HepG2 (cell line): ENCODE data around the gene API5. TPM values are rescaled to one million over a fixed set of nuclear protein-coding genes. Genes with fewer than 3 reads are reported as not detected.

Source experiments
- ARNTL ChIP-seq: sonication (generic); formaldehyde crosslinking; IDR thresholded peaks from 2 replicates; pipeline ENCODE4 v1.4.0; 2020; ENCODE audit warnings: mild to moderate bottlenecking, missing genetic modification reagents
- CBX2 ChIP-seq, 2 experiments: fragments of 200-600 bp in 1 of 2; sonication (generic); formaldehyde crosslinking in 1 of 2; IDR thresholded peaks; 2 replicates each; pipeline versions ENCODE4 v1.7.0 to v1.8.1; 2018 to 2022; ENCODE audit warnings: low read depth in 2 of 2, low read length in 1 of 2, mild to moderate bottlenecking in 1 of 2, missing genetic modification reagents in 1 of 2
- CCDC6 ChIP-seq: sonication (generic); formaldehyde crosslinking; IDR thresholded peaks from 2 replicates; pipeline ENCODE4 v1.8.1; 2022; ENCODE audit warnings: mild to moderate bottlenecking, missing genetic modification reagents, moderate library complexity
- HMGXB4 ChIP-seq, 2 experiments: sonication (generic) in 1 of 2; formaldehyde crosslinking in 1 of 2; IDR thresholded peaks; 2 replicates each; pipeline versions ENCODE4 v1.4.0 to v1.6.1; 2018 to 2020; ENCODE audit warnings: missing genetic modification reagents in 2 of 2, borderline replicate concordance in 1 of 2, low read depth in 1 of 2, mild to moderate bottlenecking in 1 of 2, missing biosample characterization in 1 of 2
- NAIF1 ChIP-seq: sonication (generic); formaldehyde crosslinking; IDR thresholded peaks from 2 replicates; pipeline ENCODE4 v1.5.0; 2020; ENCODE audit warnings: mild to moderate bottlenecking, missing genetic modification reagents, borderline replicate concordance
- NBN ChIP-seq: fragments of 450-650 bp; conservative IDR thresholded peaks from 2 replicates; pipeline ENCODE4 v1.6.1; 2017
- NFRKB ChIP-seq: fragments of 450-650 bp; IDR thresholded peaks from 2 replicates; pipeline ENCODE4 v1.6.1; 2017
- NFYB ChIP-seq: sonication (generic); formaldehyde crosslinking; IDR thresholded peaks from 2 replicates; pipeline ENCODE4 v1.4.0; 2020; ENCODE audit warnings: missing genetic modification reagents
- SPEN ChIP-seq: sonication (generic); formaldehyde crosslinking; IDR thresholded peaks from 2 replicates; pipeline ENCODE4 v1.5.1; 2020; ENCODE audit warnings: low read depth, mild to moderate bottlenecking, missing genetic modification reagents
- THAP7 ChIP-seq: sonication (generic); formaldehyde crosslinking; IDR thresholded peaks from 2 replicates; pipeline ENCODE4 v1.8.1; 2023; ENCODE audit warnings: mild to moderate bottlenecking, missing genetic modification reagents
- ZBTB38 ChIP-seq: sonication (generic); formaldehyde crosslinking; IDR thresholded peaks from 2 replicates; pipeline ENCODE4 v1.5.1; 2020; ENCODE audit warnings: mild to moderate bottlenecking, missing genetic modification reagents
- ZBTB43 ChIP-seq: sonication (generic); formaldehyde crosslinking; conservative IDR thresholded peaks from 2 replicates; pipeline ENCODE4 v1.4.0; 2020; ENCODE audit warnings: missing genetic modification reagents
- ZNF629 ChIP-seq: sonication (generic); formaldehyde crosslinking; conservative IDR thresholded peaks from 2 replicates; pipeline ENCODE4 v1.5.0; 2020; ENCODE audit warnings: missing genetic modification reagents
- ZNF766 ChIP-seq: sonication (generic); formaldehyde crosslinking; IDR thresholded peaks from 2 replicates; pipeline ENCODE4 v1.5.0; 2020; ENCODE audit warnings: missing genetic modification reagents, borderline replicate concordance
- polyA plus RNA-seq, 8 experiments: library from polyadenylated mRNA; depleted of rRNA in 3 of 8; stranded (reverse) in 7 of 8; unstranded in 1 of 8; fragments of >200 nt; fragmentation: Illumina TruSeq in 4 of 8; extraction: Trizol in 4 of 8; gene quantifications; 2 replicates each; pipeline versions ENCODE4 v1.2.1 to v1.2.3, GENCODE V29; 2011 to 2016; ENCODE audit warnings: low read depth in 4 of 8, missing spikeins in 1 of 8, mixed read lengths in 1 of 8; ENCODE audit not compliant: insufficient read depth in 1 of 8
- total RNA-seq, 5 experiments: library from RNA; depleted of rRNA; stranded (reverse); fragments of >200 nt; fragmentation: Illumina TruSeq; extraction: Trizol; gene quantifications; 2 replicates each; pipeline ENCODE4 v1.2.3, GENCODE V29; 2016; ENCODE audit warnings: low read depth in 1 of 5
- TF ChIP-seq, protein P1 (sequence below): sonication (generic); formaldehyde crosslinking; IDR thresholded peaks from 2 replicates; pipeline ENCODE4 v1.5.0; 2020; ENCODE audit warnings: mild to moderate bottlenecking, missing genetic modification reagents, moderate library complexity
- TF ChIP-seq, protein P2 (sequence below): sonication (generic); formaldehyde crosslinking; IDR thresholded peaks from 2 replicates; pipeline ENCODE4 v1.5.1; 2020; ENCODE audit warnings: missing genetic modification reagents, mild to moderate bottlenecking, borderline replicate concordance
- TF ChIP-seq, protein P3 (sequence below): sonication (generic); formaldehyde crosslinking; IDR thresholded peaks from 2 replicates; pipeline ENCODE4 v1.4.0; 2020; ENCODE audit warnings: missing genetic modification reagents
- TF ChIP-seq, protein P4 (sequence below): IDR thresholded peaks from 2 replicates; pipeline ENCODE4 v1.6.1; 2016; ENCODE audit warnings: missing genetic modification reagents, missing compliant biosample characterization

API5 gene
- total and polyA plus RNA-seq, 2 of the 13 experiments (the other 11 are each of a cell fraction or from before 2014, with no cell fraction given): 21.6 to 59.0 TPM

DNA sequence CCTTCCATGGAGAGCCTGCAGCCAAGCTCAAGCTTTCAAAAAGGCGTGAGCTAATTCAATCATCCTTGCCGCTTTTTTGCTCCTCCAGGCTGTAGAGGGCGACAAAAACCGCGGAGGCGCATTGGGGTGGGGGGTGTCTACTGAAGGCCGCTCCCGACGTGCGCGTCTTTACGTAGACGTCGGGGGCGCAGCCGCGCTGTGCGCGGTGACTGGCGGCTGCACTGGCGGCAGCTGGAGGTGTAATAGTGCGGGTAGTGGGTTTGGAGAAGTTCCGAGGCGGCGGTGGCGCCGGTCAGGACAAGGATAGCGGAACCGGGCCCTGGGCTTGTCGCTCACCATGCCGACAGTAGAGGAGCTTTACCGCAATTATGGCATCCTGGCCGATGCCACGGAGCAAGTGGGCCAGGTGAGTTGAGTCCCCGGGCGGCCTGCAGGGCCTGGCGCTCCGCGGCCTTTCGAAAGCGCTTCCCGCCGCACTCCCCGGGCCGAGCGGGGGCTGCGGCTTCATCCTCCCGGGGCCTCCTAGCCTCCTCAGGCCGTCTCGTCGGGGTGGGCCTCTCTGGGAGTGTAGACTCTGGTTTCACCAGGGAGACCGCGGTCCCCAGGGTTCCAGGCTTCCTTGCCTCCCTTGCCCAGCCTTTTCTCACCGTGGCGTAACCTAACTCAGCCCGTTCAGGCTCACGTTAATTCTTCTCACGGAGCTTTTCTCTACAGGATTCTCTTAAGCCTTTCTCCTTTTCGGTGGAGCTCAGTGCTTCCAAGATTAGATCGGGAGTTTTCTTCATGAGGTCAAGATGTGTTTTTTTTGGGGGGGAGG is at the start of gene API5 (continued):
- TF ChIP-seq, protein P1, sequence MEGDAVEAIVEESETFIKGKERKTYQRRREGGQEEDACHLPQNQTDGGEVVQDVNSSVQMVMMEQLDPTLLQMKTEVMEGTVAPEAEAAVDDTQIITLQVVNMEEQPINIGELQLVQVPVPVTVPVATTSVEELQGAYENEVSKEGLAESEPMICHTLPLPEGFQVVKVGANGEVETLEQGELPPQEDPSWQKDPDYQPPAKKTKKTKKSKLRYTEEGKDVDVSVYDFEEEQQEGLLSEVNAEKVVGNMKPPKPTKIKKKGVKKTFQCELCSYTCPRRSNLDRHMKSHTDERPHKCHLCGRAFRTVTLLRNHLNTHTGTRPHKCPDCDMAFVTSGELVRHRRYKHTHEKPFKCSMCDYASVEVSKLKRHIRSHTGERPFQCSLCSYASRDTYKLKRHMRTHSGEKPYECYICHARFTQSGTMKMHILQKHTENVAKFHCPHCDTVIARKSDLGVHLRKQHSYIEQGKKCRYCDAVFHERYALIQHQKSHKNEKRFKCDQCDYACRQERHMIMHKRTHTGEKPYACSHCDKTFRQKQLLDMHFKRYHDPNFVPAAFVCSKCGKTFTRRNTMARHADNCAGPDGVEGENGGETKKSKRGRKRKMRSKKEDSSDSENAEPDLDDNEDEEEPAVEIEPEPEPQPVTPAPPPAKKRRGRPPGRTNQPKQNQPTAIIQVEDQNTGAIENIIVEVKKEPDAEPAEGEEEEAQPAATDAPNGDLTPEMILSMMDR (CRISPR knock-in tag): peak; percentile 95
- TF ChIP-seq ZNF629 (CRISPR knock-in tag): 0 out of 2 replicates have a peak, but pooled peaks have one; percentile 9
- peak; percentile 98 for TF ChIP-seq SPEN
- TF ChIP-seq ZNF766 (CRISPR knock-in tag): peak; percentile 81; the same call in 1 of the 2 replicates
- TF ChIP-seq, protein P2, sequence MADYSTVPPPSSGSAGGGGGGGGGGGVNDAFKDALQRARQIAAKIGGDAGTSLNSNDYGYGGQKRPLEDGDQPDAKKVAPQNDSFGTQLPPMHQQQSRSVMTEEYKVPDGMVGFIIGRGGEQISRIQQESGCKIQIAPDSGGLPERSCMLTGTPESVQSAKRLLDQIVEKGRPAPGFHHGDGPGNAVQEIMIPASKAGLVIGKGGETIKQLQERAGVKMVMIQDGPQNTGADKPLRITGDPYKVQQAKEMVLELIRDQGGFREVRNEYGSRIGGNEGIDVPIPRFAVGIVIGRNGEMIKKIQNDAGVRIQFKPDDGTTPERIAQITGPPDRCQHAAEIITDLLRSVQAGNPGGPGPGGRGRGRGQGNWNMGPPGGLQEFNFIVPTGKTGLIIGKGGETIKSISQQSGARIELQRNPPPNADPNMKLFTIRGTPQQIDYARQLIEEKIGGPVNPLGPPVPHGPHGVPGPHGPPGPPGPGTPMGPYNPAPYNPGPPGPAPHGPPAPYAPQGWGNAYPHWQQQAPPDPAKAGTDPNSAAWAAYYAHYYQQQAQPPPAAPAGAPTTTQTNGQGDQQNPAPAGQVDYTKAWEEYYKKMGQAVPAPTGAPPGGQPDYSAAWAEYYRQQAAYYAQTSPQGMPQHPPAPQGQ (CRISPR knock-in tag): no peak
- peak; percentile 28; the same call in 1 of the 2 replicates for TF ChIP-seq ARNTL (CRISPR knock-in tag)
- TF ChIP-seq CBX2 (IDR thresholded peaks at IDR 0.05; ENCODE audit: low read depth, low read length): no peak
- no peak for TF ChIP-seq CBX2 (CRISPR knock-in tag; IDR thresholded peaks at IDR 0.05; ENCODE audit: low read depth)
- TF ChIP-seq HMGXB4 (CRISPR knock-in tag; IDR thresholded peaks at IDR 0.05; ENCODE audit: borderline replicate concordance in 1 of 2, low read depth in 1 of 2): peak; percentile 93 to 98
- TF ChIP-seq NFYB (CRISPR knock-in tag): peak; percentile 73
- peak; percentile 71 for TF ChIP-seq ZBTB38 (CRISPR knock-in tag)
- TF ChIP-seq, protein P3, sequence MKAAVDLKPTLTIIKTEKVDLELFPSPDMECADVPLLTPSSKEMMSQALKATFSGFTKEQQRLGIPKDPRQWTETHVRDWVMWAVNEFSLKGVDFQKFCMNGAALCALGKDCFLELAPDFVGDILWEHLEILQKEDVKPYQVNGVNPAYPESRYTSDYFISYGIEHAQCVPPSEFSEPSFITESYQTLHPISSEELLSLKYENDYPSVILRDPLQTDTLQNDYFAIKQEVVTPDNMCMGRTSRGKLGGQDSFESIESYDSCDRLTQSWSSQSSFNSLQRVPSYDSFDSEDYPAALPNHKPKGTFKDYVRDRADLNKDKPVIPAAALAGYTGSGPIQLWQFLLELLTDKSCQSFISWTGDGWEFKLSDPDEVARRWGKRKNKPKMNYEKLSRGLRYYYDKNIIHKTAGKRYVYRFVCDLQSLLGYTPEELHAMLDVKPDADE: no peak
- TF ChIP-seq CCDC6 (CRISPR knock-in tag): peak; percentile 75; the same call in 1 of the 2 replicates
- TF ChIP-seq ZBTB43 (CRISPR knock-in tag): 0 out of 2 replicates have a peak, but pooled peaks have one; percentile 68
- TF ChIP-seq, protein P4, sequence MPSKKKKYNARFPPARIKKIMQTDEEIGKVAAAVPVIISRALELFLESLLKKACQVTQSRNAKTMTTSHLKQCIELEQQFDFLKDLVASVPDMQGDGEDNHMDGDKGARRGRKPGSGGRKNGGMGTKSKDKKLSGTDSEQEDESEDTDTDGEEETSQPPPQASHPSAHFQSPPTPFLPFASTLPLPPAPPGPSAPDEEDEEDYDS (CRISPR knock-in tag): peak; percentile 68
- TF ChIP-seq THAP7 (CRISPR knock-in tag): peak; percentile 17; the same call in 1 of the 2 replicates
- TF ChIP-seq NAIF1 (CRISPR knock-in tag): peak; percentile 91
- no peak for TF ChIP-seq NBN
- TF ChIP-seq NFRKB: no peak
